K562 (cell line): Measurements from ENCODE around the gene GCK. TPM values are rescaled to one million over a fixed set of nuclear protein-coding genes. Genes with fewer than 3 reads are reported as not detected.

Experiments
- ARID1B ChIP-seq: fragments of 450-650 bp; IDR thresholded peaks from 2 replicates; pipeline ENCODE4 v1.6.1; 2016; ENCODE audit warnings: antibody characterized with exemption, mild to moderate bottlenecking, inconsistent platforms
- CCNT2 ChIP-seq: IDR thresholded peaks from 2 replicates; pipeline ENCODE4 v1.6.1; 2011; ENCODE audit warnings: borderline replicate concordance, low read depth, mild to moderate bottlenecking, moderate library complexity, mixed read lengths, low read length; ENCODE audit not compliant: insufficient read length; ENCODE audit errors: extremely low read depth
- CHD1 ChIP-seq: fragments of 200-600 bp; sonication (generic); IDR thresholded peaks from one replicate; pipeline ENCODE4 v1.6.1; 2012; ENCODE audit warnings: mild to moderate bottlenecking, moderate library complexity, low read length, inconsistent platforms
- CTBP1 ChIP-seq: fragments of 450-650 bp; IDR thresholded peaks from 2 replicates; pipeline ENCODE4 v1.6.1; 2016; ENCODE audit warnings: borderline replicate concordance
- ERF ChIP-seq: fragments of 450-650 bp; formaldehyde crosslinking; IDR thresholded peaks from 2 replicates; pipeline ENCODE4 v1.4.0; 2020; ENCODE audit warnings: mild to moderate bottlenecking, mixed read lengths
- HOXB6 ChIP-seq: fragments of 250-450 bp; sonication (Bioruptor Pico); IDR thresholded peaks from 2 replicates; pipeline ENCODE4 v1.5.1; 2022; ENCODE audit warnings: mild to moderate bottlenecking, borderline replicate concordance
- ILK ChIP-seq: fragments of 450-650 bp; IDR thresholded peaks from 2 replicates; pipeline ENCODE4 v1.6.1; 2016; ENCODE audit warnings: missing genetic modification characterization, low read depth, mild to moderate bottlenecking, missing compliant biosample characterization, moderate library complexity, borderline replicate concordance
- MCM5 ChIP-seq: fragments of 450-650 bp; IDR thresholded peaks from 2 replicates; pipeline ENCODE4 v1.6.1; 2016; ENCODE audit warnings: low read depth
- MXI1 ChIP-seq: IDR thresholded peaks from 2 replicates; pipeline ENCODE4 v1.6.1; 2011; ENCODE audit warnings: low read depth, mild to moderate bottlenecking, improper control_type of control experiment, low read length
- NELFE ChIP-seq: IDR thresholded peaks from 2 replicates; pipeline ENCODE4 v1.6.1; 2011; ENCODE audit warnings: mild to moderate bottlenecking; ENCODE audit not compliant: insufficient read depth, insufficient read length
- NFE2L1 ChIP-seq: fragments of 450-650 bp; IDR thresholded peaks from 2 replicates; pipeline ENCODE4 v1.6.1; 2016; ENCODE audit warnings: missing genetic modification characterization, low read depth, mild to moderate bottlenecking, missing compliant biosample characterization, moderate library complexity, borderline replicate concordance
- NR2C1 ChIP-seq, 2 experiments: fragments of 450-650 bp; IDR thresholded peaks; 2 replicates each; pipeline ENCODE4 v1.6.1; 2017; ENCODE audit warnings: mild to moderate bottlenecking in 2 of 2, antibody characterized with exemption in 1 of 2, inconsistent platforms in 1 of 2, missing compliant biosample characterization in 1 of 2, missing genetic modification characterization in 1 of 2
- POLR3A ChIP-seq: IDR thresholded peaks from 2 replicates; pipeline ENCODE4 v1.6.1; 2011; ENCODE audit warnings: borderline replicate concordance, mild to moderate bottlenecking, moderate library complexity; ENCODE audit not compliant: insufficient read length, insufficient read depth; ENCODE audit errors: extremely low read depth
- XRCC3 ChIP-seq: fragments of 450-650 bp; IDR thresholded peaks from 2 replicates; pipeline ENCODE4 v1.6.1; 2017; ENCODE audit warnings: mild to moderate bottlenecking, moderate library complexity
- XRCC5 ChIP-seq: fragments of 200-400 bp; formaldehyde crosslinking; IDR thresholded peaks from 2 replicates; pipeline ENCODE4 v1.6.1; 2017; ENCODE audit warnings: low read depth, mild to moderate bottlenecking, low read length
- ZBTB1 ChIP-seq: sonication (generic); formaldehyde crosslinking; IDR thresholded peaks from 2 replicates; pipeline ENCODE4 v1.8.1; 2023; ENCODE audit warnings: missing genetic modification reagents, low read depth, mild to moderate bottlenecking, borderline replicate concordance
- ZFP1 ChIP-seq: fragments of 450-650 bp; formaldehyde crosslinking; IDR thresholded peaks from 2 replicates; pipeline ENCODE4 v1.4.0; 2020; ENCODE audit warnings: mild to moderate bottlenecking, mixed read lengths
- polyA plus RNA-seq, 8 experiments: library from polyadenylated mRNA; depleted of rRNA in 4 of 8; stranded (reverse) in 5 of 8; unstranded in 3 of 8; fragments of >200 nt; fragmentation: Nextera tagmentation in 2 of 8; fragmentation: Illumina TruSeq in 1 of 8; extraction: Ambion mirVana in 2 of 8; extraction: Trizol in 1 of 8; gene quantifications; 2 replicates each; pipeline versions ENCODE4 v1.2.1 to v1.2.3, GENCODE V29; 2011 to 2014; ENCODE audit warnings: inconsistent platforms in 1 of 8, missing spikeins in 1 of 8
- total RNA-seq, 7 experiments: library from RNA; depleted of rRNA in 6 of 7; stranded (reverse); fragments of >200 nt in 6 of 7; fragmentation: Illumina TruSeq in 2 of 7; extraction: Trizol in 2 of 7; gene quantifications; 2 replicates each; pipeline versions ENCODE4 v1.2.1 to v1.2.3, GENCODE V29; 2011 to 2021; ENCODE audit warnings: low replicate concordance in 1 of 7
- TF ChIP-seq, protein P1 (sequence below): sonication (generic); formaldehyde crosslinking; IDR thresholded peaks from 2 replicates; pipeline ENCODE4 v1.8.1; 2023; ENCODE audit warnings: mild to moderate bottlenecking, missing genetic modification reagents, moderate library complexity
- TF ChIP-seq, protein P2 (sequence below): fragments of 450-650 bp; IDR thresholded peaks from 2 replicates; pipeline ENCODE4 v1.7.1; 2018; ENCODE audit warnings: mild to moderate bottlenecking, low read depth; ENCODE audit not compliant: partially characterized antibody
- TF ChIP-seq, protein P3 (sequence below): sonication (generic); IDR thresholded peaks from 2 replicates; pipeline ENCODE4 v1.6.1; 2016
- TF ChIP-seq, protein P4 (sequence below): fragments of 450-650 bp; conservative IDR thresholded peaks from 2 replicates; pipeline ENCODE4 v1.6.1; 2016; ENCODE audit warnings: missing genetic modification characterization, low read depth, mild to moderate bottlenecking, control low read depth, missing compliant biosample characterization

The GCK gene
- total and polyA plus RNA-seq, 9 of the 15 experiments (the other 6 are each of a cell fraction or from before 2014, with no cell fraction given): 0.11 to 0.55 (median 0.16) TPM; not detected in 3

DNA sequence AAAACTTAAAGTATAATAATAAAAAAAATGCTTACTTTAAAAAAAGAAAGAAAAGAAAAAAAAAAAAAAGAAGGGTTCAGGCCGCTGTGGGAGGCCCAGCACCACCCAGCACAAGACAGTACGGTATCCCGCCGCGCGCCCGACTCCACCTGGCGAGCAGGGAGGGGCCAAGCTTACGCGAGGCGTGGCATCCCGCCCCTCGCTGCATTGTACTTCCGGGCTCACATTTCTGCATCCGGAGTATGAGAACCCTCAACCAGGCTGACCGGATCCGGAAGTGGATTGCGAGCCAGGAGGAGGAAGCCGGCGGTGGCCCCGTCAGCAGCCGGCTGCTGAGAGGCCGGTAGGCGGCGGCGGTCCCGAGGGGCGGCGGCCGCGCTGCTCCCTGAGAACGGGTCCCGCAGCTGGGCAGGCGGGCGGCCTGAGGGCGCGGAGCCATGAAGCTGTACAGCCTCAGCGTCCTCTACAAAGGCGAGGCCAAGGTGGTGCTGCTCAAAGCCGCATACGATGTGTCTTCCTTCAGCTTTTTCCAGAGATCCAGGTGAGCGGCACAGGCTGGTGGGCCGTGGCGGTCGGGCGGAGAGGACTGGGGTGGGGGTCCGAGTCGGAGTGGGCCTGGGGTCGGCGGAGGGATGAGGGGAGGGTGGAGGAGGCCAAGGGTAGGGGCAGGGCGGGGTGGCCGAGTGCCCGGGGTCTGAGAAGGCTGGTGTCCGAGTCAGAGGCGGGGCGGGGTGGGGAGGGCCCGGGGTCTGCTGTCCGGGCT is 11.6 kb upstream of the GCK start, which contains the start of gene YKT6 (continued):
- TF ChIP-seq NFE2L1 (tag): no peak
- TF ChIP-seq NR2C1 (IDR thresholded peaks at IDR 0.05): peak; percentile 98
- TF ChIP-seq NR2C1 (tag; IDR thresholded peaks at IDR 0.05): peak; percentile 99
- peak; percentile 61 for TF ChIP-seq CHD1
- 0 out of 2 replicates have a peak, but pooled peaks have one; percentile 41 for TF ChIP-seq ERF (CRISPR knock-in tag)
- peak; percentile 90 for TF ChIP-seq XRCC5
- no peak for TF ChIP-seq MCM5
- peak; percentile 77 for TF ChIP-seq CCNT2
- TF ChIP-seq XRCC3: no peak
- peak; percentile 63; the same call in 1 of the 2 replicates for TF ChIP-seq CTBP1
- TF ChIP-seq, protein P1, sequence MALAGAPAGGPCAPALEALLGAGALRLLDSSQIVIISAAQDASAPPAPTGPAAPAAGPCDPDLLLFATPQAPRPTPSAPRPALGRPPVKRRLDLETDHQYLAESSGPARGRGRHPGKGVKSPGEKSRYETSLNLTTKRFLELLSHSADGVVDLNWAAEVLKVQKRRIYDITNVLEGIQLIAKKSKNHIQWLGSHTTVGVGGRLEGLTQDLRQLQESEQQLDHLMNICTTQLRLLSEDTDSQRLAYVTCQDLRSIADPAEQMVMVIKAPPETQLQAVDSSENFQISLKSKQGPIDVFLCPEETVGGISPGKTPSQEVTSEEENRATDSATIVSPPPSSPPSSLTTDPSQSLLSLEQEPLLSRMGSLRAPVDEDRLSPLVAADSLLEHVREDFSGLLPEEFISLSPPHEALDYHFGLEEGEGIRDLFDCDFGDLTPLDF (CRISPR knock-in tag): no peak
- peak; percentile 39; the same call in 1 of the 2 replicates for TF ChIP-seq MXI1
- TF ChIP-seq, protein P2, sequence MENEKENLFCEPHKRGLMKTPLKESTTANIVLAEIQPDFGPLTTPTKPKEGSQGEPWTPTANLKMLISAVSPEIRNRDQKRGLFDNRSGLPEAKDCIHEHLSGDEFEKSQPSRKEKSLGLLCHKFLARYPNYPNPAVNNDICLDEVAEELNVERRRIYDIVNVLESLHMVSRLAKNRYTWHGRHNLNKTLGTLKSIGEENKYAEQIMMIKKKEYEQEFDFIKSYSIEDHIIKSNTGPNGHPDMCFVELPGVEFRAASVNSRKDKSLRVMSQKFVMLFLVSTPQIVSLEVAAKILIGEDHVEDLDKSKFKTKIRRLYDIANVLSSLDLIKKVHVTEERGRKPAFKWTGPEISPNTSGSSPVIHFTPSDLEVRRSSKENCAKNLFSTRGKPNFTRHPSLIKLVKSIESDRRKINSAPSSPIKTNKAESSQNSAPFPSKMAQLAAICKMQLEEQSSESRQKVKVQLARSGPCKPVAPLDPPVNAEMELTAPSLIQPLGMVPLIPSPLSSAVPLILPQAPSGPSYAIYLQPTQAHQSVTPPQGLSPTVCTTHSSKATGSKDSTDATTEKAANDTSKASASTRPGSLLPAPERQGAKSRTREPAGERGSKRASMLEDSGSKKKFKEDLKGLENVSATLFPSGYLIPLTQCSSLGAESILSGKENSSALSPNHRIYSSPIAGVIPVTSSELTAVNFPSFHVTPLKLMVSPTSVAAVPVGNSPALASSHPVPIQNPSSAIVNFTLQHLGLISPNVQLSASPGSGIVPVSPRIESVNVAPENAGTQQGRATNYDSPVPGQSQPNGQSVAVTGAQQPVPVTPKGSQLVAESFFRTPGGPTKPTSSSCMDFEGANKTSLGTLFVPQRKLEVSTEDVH: peak; percentile 92
- no peak for TF ChIP-seq ZFP1 (CRISPR knock-in tag)
- TF ChIP-seq ARID1B: no peak
- TF ChIP-seq HOXB6: no peak
- TF ChIP-seq, protein P3, sequence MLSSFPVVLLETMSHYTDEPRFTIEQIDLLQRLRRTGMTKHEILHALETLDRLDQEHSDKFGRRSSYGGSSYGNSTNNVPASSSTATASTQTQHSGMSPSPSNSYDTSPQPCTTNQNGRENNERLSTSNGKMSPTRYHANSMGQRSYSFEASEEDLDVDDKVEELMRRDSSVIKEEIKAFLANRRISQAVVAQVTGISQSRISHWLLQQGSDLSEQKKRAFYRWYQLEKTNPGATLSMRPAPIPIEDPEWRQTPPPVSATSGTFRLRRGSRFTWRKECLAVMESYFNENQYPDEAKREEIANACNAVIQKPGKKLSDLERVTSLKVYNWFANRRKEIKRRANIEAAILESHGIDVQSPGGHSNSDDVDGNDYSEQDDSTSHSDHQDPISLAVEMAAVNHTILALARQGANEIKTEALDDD: no peak
- TF ChIP-seq, protein P4, sequence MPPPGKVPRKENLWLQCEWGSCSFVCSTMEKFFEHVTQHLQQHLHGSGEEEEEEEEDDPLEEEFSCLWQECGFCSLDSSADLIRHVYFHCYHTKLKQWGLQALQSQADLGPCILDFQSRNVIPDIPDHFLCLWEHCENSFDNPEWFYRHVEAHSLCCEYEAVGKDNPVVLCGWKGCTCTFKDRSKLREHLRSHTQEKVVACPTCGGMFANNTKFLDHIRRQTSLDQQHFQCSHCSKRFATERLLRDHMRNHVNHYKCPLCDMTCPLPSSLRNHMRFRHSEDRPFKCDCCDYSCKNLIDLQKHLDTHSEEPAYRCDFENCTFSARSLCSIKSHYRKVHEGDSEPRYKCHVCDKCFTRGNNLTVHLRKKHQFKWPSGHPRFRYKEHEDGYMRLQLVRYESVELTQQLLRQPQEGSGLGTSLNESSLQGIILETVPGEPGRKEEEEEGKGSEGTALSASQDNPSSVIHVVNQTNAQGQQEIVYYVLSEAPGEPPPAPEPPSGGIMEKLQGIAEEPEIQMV: no peak
- no peak for TF ChIP-seq NELFE
- no peak for TF ChIP-seq POLR3A
- no peak for TF ChIP-seq ILK
- no peak for TF ChIP-seq ZBTB1 (CRISPR knock-in tag)
